Cerebellar cortex (tissue), 1 donor: ENCODE measurements around the gene PCDH9.
"Not testable (repeated sequence)": the region's sequence is repeated elsewhere in the genome, so short reads cannot be mapped to it uniquely, and the experiment has no call there.

Experiments
- DNase-seq: peaks from one replicate; pipeline ENCODE4 v3.0.0-alpha.2; 2015; ENCODE audit warnings: low spot score

The PCDH9 gene

DNA sequence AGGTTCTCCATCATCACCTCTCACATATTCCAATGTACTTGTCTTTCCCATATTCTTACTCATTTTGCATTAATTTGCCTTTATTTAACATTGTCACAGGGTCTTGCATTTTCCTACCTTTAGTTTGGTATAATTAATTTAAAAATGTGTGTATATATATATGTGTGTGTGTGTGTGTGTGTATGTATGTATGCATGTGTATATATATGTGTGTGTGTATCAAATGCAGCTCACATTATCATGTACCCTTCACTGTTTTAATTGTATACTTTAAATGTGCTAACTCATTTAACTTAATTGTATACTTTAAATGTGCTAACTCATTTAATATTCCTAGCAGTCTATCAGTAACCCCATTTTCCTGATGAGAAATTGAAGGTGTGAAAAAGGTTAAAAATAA, 104.5 kb downstream of the PCDH9 start:
- DNase-seq, result no peak

- no peak for DNase-seq
Measured at GRCh38 chr13:67123165-67123564, 107.0 kb downstream of the PCDH9 start.

DNA sequence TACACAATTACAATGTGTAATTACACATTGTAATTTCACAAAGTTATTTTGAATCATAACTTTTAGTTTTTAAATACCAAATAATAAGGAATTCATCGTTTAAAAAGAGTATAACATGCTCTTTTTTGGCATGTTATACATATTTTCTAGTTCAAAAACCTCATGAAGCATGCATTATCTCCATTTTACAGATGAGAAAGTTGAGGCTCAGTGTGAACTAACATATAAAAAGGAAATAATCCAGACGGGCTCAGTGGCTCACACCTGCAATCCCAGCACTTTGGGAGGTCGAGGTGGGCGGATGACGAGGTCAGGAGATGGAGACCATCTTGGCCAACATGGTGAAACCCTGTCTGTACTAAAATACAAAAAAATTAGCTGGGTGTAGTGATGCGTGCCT, 107.9 kb downstream of the PCDH9 start:
- no peak for DNase-seq

DNA sequence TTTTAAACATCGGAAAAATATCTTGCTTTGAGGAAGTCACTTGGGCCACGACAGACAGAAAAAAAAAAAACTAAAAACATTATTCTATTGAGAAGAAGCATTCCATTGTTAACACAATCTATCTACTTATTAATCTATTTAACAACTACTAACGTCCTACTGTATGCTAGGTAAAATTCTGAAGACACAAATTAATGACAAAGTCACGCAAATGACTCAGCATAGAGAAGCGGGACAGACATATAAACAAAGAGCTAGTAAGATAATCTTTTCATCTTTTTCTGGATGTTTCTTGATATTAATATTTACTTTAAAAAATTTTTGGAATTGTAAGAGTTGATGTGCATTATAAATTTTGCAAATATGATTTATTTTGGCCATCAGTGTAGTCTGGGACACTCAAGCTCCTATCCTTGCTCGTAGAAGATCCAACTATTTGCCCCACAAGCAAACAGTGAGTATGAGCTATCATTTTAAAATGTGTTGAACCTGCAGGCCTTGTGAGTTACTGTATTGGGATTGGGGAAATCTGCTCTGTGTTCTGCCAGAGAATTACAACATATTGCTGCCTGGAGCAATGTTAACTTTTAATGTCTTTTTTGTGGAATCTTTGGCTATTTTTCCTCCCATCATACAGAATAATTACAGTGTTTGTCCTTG, 109.1 kb downstream of the PCDH9 start:
- no peak for DNase-seq

GRCh38 chr13:67119481-67119894, 110.6 kb downstream of the PCDH9 start:
- DNase-seq, result no peak

GRCh38 chr13:67118277-67118676, 111.9 kb downstream of the PCDH9 start:
- no peak for DNase-seq

DNA sequence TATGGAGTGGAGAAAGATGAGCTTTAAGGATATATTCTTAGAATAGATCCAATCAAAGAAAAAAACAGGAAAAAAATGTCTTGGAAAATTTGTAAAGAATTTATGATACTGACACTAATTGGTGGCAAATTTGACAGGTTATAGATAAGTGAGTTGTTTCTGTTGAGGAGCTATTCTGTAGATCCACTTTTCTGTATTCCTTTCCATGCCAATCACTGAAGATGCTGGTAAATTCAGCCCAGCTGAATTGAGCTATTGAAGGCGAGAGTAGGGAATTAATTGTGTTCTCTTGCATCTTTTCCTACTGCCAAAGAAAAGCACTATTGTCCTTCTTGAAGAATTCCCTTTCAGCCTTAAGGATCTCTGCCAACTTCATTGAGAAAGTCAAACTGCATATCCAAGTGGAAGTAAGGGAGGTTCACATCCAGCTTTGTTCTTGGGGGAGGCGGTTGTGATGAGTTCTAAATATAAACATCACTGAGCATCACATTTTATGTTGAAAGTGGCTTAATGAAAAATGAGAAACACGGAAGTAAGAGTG, 113.1 kb downstream of the PCDH9 start:
- DNase-seq, result peak; percentile 23

GRCh38 chr13:67107979-67108378, 122.2 kb downstream of the PCDH9 start:
- DNase-seq, result no peak

DNA sequence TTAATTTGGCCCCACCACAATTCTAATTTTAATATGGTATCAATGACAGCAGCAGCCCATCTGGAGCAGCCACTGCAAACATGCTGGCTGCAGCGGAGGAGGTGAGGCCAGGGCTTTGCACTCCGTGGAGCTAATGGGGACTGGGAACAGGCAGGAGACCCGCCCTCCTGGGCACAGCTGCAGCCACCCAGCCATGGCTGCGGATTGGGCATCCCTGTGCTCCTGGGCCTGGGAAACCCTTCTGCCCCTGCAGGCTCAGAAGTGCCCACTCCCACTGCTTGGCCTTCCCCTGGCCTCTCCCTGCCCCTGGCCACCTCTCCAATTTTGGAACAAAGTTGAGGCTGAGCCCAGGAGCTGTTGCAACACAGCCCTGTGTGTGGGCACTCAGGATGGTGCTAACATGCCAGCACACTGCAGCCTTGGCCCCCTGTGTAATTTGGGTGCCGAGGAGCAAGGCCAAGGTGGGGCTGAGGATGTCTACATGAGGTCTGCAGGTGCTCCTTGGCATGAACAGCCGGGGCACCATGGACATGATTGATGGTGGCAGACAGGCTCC, 123.6 kb downstream of the PCDH9 start:
- DNase-seq, result no peak

GRCh38 chr13:67101730-67102467, 128.2 kb downstream of the PCDH9 start:
- DNase-seq, result peak; percentile 7

DNA sequence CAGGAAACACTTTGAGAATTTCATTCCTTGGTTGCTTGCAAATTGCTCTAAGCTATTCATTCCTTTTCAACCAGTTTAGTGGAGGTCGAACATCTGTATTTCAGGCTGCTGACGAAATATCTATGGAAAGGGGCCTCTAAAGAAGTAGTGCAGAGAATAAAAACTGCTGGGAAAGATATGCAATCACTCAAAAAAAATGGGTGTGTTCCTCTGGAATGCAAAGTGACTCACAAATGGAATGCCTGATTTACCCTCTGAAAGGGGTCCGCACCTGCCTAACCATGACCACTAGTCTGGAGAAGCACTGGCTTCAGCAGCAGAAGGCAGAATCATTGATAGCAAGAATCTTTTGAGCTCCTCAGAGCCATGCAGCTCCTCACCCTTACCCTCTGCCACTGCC, 129.4 kb downstream of the PCDH9 start:
- no peak for DNase-seq

DNA sequence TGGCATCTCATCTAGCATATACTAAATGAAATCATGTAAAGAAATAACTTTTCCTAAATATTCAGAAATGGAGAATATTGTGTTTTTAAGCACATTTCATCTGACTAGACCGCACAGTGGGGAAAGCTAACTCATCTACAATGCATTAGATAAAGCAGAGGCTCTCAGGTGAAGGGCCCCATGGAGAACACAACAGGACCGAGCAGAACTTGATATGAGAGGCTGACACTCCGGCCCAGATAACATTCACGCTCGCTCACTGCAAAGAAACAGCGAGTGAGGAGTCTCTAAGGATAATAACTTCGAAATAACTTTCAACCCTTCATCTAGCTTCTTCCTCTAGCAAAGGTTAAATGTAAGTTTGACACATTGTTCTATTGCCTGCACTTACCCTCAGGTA, 130.6 kb downstream of the PCDH9 start:
- no peak for DNase-seq

- no peak for DNase-seq
Measured at GRCh38 chr13:67097892-67098452, 132.2 kb downstream of the PCDH9 start.

GRCh38 chr13:67096893-67097292, 133.2 kb downstream of the PCDH9 start:
- not testable (repeated sequence) for DNase-seq

GRCh38 chr13:67096418-67096817, 133.7 kb downstream of the PCDH9 start:
- no peak for DNase-seq

- DNase-seq, result no peak
Measured at GRCh38 chr13:67095621-67096020, 134.5 kb downstream of the PCDH9 start.

DNA sequence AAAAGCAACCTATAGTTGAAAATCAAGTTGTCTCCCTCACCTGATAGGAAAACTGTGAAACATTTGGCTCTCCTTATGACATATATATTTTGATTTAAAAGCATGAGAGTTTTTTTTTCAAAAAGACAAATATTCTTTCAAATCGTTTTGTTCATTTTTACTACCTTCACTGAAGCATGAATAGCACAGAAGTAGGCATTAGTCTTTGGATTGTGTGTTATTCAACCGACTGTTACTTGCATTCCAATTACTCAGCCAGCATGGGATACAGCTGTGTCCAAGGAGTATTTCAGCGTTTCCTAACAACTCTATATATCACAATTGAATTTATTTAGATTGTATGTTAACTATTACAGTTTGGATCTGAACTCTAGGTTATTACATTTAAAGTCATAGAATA, 135.2 kb downstream of the PCDH9 start:
- no peak for DNase-seq

DNA sequence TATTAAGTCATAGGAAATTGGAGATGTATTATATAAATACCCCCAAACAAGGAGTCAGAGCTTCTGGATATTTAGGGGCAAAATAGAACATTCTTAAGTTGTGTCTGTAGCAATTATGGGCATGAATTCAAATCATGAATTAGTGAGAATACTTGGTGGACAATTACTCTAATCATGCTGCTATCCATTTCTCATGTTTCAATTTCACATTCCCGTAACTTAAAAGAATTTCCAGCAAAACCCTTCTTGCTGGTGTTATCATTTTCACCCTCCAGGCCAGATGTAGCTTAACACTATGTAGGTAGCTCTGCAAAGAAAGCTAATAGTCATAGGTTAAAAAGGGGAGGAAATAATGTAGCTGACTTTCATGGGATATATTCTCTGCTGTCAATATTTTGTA, 136.1 kb downstream of the PCDH9 start:
- DNase-seq, result no peak

GRCh38 chr13:67091603-67092002, 138.5 kb downstream of the PCDH9 start:
- no peak for DNase-seq

GRCh38 chr13:67090856-67091255, 139.3 kb downstream of the PCDH9 start:
- no peak for DNase-seq

- DNase-seq, result peak; percentile 12
Measured at GRCh38 chr13:67087527-67087926, 142.6 kb downstream of the PCDH9 start.

- DNase-seq, result no peak
Measured at GRCh38 chr13:67086260-67086659, 143.9 kb downstream of the PCDH9 start.

- DNase-seq, result no peak
Measured at GRCh38 chr13:67084066-67084465, 146.1 kb downstream of the PCDH9 start.
